ENCODE data around the gene KCNIP3.

Gene KCNIP3

GRCh38 chr2:95287806-95288205 is 9.3 kb upstream of the KCNIP3 start:
- in situ Hi-C loops (cut with HindIII; ENCODE audit: low pct_ligation_motif_present, low pct_unique_long_range_greater_than_20kb, low sequenced_read_pairs) = no loop called here
- DNase-seq = no peak

- in situ Hi-C loops (cut with HindIII; ENCODE audit: low pct_ligation_motif_present, low pct_unique_long_range_greater_than_20kb, low sequenced_read_pairs) = no loop called here
- DNase-seq = no peak
These were observed 7.9 kb upstream of the KCNIP3 start for GRCh38 chr2:95289253-95289652.

GRCh38 chr2:95291222-95291621 is 5.9 kb upstream of the KCNIP3 start:
- no peak for DNase-seq
- in situ Hi-C loops (cut with HindIII; ENCODE audit: low pct_ligation_motif_present, low pct_unique_long_range_greater_than_20kb, low sequenced_read_pairs) = no loop called here

DNA sequence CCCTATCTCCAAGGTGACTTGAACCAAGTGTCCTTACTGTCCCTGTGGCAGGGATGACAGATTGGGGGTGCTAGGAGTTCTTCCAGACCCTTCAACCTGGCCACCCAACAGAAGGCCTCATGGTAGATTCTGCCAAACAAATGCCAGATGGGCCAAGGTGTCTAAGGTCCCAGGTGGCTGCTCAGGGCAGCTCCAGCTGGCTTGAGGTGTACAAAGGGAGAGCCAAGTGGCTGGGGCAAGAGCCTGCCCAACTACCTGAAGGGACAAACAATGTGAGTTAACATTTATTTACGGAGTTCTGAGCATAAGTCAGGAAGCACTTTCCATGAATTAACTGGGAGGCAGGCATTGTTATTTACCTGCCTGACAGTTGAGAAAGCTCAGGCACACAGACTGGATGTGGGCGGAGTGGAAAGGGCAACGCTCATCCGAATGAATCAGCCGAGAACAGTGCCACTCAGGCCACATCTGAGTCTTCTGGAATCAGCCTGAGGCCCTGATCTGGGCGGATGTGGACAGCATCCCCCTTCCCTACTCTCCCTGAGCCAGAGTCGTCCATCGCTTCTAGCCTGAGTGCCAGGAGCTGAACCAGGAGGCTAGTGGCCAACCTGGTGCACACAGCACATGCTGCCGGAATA is 4.4 kb upstream of the KCNIP3 start:
- DNase-seq = no peak
- in situ Hi-C loops (cut with HindIII; ENCODE audit: low pct_ligation_motif_present, low pct_unique_long_range_greater_than_20kb, low sequenced_read_pairs) = no loop called here

GRCh38 chr2:95294579-95295250 is 2.4 kb upstream of the KCNIP3 start:
- no peak for DNase-seq
- in situ Hi-C loops (cut with HindIII; ENCODE audit: low pct_ligation_motif_present, low pct_unique_long_range_greater_than_20kb, low sequenced_read_pairs) = no loop called here

GRCh38 chr2:95295376-95295775 is 1.8 kb upstream of the KCNIP3 start:
- in situ Hi-C loops (cut with HindIII; ENCODE audit: low pct_ligation_motif_present, low pct_unique_long_range_greater_than_20kb, low sequenced_read_pairs) = no loop called here

DNA sequence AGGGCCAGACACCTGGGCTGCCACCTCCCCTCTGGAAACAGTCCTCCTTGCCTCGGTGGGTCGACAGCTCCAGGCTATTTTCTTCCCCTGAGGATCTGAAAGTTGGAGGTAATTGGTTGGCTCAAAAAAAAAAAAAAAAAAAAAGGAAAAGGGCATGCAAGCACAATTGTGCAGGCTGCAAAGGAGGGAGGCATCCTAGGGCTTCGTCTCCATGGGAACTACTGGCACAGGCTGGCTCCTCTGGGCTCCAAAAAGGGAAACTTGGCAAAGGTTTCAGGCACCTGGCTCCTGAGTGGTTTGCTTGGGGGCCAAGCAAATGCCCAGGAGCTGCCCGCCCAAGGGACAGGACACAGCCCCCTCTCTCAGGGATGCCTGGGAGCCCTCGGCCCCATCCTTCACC is 1.1 kb upstream of the KCNIP3 start:
- DNase-seq = no peak
- in situ Hi-C loops (cut with HindIII; ENCODE audit: low pct_ligation_motif_present, low pct_unique_long_range_greater_than_20kb, low sequenced_read_pairs) = no loop called here

More at GRCh38 chr2:95295376-95295775, 1.8 kb upstream of the KCNIP3 start:
- no peak for DNase-seq

- DNase-seq = no peak
- in situ Hi-C loops (cut with HindIII; ENCODE audit: low pct_ligation_motif_present, low pct_unique_long_range_greater_than_20kb, low sequenced_read_pairs) = no loop called here
These were observed 670 bp downstream of the KCNIP3 start for GRCh38 chr2:95297639-95298395.

GRCh38 chr2:95298486-95299111 is 1.5 kb downstream of the KCNIP3 start:
- in situ Hi-C loops (cut with HindIII; ENCODE audit: low pct_ligation_motif_present, low pct_unique_long_range_greater_than_20kb, low sequenced_read_pairs) = no loop called here
- DNase-seq = no peak

GRCh38 chr2:95299961-95300360 is 2.8 kb downstream of the KCNIP3 start:
- in situ Hi-C loops (cut with HindIII; ENCODE audit: low pct_ligation_motif_present, low pct_unique_long_range_greater_than_20kb, low sequenced_read_pairs) = no loop called here
- DNase-seq = no peak

- in situ Hi-C loops (cut with HindIII; ENCODE audit: low pct_ligation_motif_present, low pct_unique_long_range_greater_than_20kb, low sequenced_read_pairs) = no loop called here
- no peak for DNase-seq
These were observed 3.3 kb downstream of the KCNIP3 start for GRCh38 chr2:95300450-95300849.

DNA sequence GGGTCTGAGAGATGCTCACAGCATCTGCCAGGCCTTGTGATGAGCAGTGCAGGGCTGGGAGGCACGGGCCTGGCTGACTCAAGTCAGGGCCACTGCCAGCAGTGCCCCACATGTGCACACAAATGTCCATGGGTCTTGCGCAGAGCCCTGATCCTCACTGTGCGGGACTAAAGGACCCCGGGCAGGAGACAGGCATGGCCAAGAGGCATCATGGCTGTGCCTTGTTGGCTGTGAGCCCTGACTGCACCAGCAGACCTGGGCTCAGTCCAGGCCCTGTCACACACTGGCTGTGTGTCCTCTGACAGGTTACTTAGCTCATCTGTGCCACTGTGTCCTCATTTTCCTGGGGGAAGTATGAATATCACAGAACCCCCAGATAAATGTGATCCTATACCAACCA is 4.0 kb downstream of the KCNIP3 start:
- in situ Hi-C loops (cut with HindIII; ENCODE audit: low pct_ligation_motif_present, low pct_unique_long_range_greater_than_20kb, low sequenced_read_pairs) = no loop called here
- DNase-seq = no peak

DNA sequence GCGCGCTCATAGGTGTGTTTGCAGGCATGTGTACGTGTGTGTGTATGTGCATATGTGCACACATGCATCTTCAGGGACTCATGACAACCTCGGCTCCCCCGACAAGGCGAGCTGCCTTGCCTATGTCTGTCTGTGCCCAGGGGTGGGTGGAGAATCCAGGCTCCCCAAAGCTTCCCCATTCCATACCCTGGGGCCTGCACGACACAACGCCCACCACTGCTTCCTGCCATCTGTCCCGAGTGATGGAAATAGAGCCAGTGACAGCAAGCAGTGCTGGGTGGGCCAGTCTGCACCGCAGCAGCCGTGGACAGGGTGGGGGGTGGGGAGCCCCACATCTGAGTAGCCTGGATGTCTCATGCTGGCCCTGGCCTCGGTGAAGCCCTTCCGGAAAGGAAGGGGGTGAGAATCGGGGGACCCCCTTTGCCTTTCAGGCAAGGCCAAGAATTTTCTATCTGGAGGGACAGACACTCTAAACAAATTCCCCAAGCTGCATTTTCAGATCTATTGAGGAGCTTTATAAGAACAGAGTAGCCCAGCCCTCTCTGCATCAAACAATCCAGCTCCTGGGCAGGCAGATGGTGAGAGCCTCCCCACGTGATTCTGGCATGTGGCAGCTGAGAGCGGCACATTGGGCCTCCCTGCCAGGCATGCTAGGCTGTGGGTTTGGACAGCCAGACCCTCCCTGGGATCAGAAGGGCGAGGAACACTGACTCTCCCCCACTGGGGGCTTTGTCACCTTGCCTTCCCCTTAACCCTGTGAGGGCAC is 4.9 kb downstream of the KCNIP3 start:
- in situ Hi-C loops (cut with HindIII; ENCODE audit: low pct_ligation_motif_present, low pct_unique_long_range_greater_than_20kb, low sequenced_read_pairs) = no loop called here
- DNase-seq = no peak

DNA sequence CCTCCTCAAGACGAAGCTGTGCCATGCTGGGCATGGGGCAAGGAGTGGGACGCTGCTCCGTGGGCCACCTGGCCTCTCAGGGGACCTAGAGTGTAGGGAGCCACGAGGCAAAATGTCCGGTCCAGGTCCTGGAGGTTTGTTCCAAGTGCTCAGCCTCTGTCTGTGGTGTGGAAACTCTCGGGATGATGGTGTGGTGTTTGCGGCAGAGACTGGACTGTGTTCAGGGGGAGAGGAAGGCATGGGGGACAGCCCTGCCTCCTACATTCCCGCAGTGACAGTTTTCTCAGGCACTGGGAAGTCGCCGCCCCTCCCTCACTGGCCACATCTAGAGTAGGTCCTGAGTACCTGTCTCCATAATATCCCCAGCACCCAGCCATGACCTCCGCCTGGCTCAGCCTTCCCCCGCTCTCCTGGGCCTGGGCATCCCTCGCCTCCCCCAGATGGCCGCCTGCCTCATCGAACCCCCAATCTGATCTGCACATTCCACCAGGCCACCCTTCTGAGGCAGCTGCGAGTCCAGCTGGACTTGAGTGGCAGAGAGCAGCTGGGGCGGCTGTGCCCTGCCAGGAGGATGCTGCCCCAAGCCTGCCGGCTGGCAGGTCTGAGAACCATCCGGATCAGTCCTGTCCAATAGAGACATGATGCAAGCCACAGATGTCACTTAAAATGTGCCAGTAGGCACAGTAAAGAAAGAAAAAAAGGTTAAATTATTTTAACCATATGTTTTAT is 6.2 kb downstream of the KCNIP3 start:
- DNase-seq = no peak
- in situ Hi-C loops (cut with HindIII; ENCODE audit: low pct_ligation_motif_present, low pct_unique_long_range_greater_than_20kb, low sequenced_read_pairs) = no loop called here

- in situ Hi-C loops (cut with HindIII; ENCODE audit: low pct_ligation_motif_present, low pct_unique_long_range_greater_than_20kb, low sequenced_read_pairs) = no loop called here
- peak; percentile 59 for DNase-seq
These were observed 8.4 kb downstream of the KCNIP3 start for GRCh38 chr2:95305380-95306061.

GRCh38 chr2:95306336-95306895 is 9.3 kb downstream of the KCNIP3 start:
- DNase-seq = no peak
- in situ Hi-C loops (cut with HindIII; ENCODE audit: low pct_ligation_motif_present, low pct_unique_long_range_greater_than_20kb, low sequenced_read_pairs) = no loop called here

- in situ Hi-C loops (cut with HindIII; ENCODE audit: low pct_ligation_motif_present, low pct_unique_long_range_greater_than_20kb, low sequenced_read_pairs) = no loop called here
- no peak for DNase-seq
These were observed 9.9 kb downstream of the KCNIP3 start for GRCh38 chr2:95307036-95307435.
